Ovary (tissue), 9 donors: ENCODE results near the gene SPINK5. TPM values are rescaled to one million over a fixed set of nuclear protein-coding genes. Genes with fewer than 3 reads are reported as not detected.

Source experiments
- DNase-seq, 5 donors: peaks; one replicate each; pipeline ENCODE4 v3.0.0-alpha.2; 2019 to 2020
- H3K27ac ChIP-seq, 2 donors: fragments of 200-600 bp; one replicate each; pipeline versions ENCODE4 v1.5.1 to v1.8.0; 2019 to 2022
- H3K27me3 ChIP-seq: fragments of 200-600 bp; one replicate; pipeline ENCODE4 v1.8.0; 2022
- H3K36me3 ChIP-seq: fragments of 200-600 bp; sonication (generic); one replicate; pipeline ENCODE4 v1.5.1; 2019
- H3K4me1 ChIP-seq: one replicate; pipeline ENCODE4 v1.8.1; 2013; ENCODE audit warnings: mild to moderate bottlenecking, moderate library complexity; ENCODE audit not compliant: insufficient read depth
- H3K4me3 ChIP-seq: fragments of 200-600 bp; sonication (generic); one replicate; pipeline ENCODE4 v1.5.1; 2017
- H3K9me3 ChIP-seq, 2 donors: fragments of 200-600 bp in 1 of 2; sonication (generic) in 1 of 2; one replicate each; pipeline versions ENCODE4 v1.5.1 to v1.8.1; 2013 to 2019; ENCODE audit warnings: mild to moderate bottlenecking in 1 of 2, moderate library complexity in 1 of 2
- CTCF ChIP-seq, 3 donors: fragments of 450-650 bp in 2 of 3; fragments of 200-600 bp in 1 of 3; IDR thresholded peaks; one replicate each; pipeline versions ENCODE4 v1.5.1 to v1.8.0; 2016 to 2022; ENCODE audit warnings: antibody characterized with exemption in 3 of 3, mild to moderate bottlenecking in 1 of 3
- EP300 ChIP-seq: sonication (generic); formaldehyde crosslinking; IDR thresholded peaks from one replicate; pipeline ENCODE4 v1.6.1; 2017; ENCODE audit warnings: antibody characterized with exemption
- POLR2A ChIP-seq: fragments of 450-650 bp; IDR thresholded peaks from one replicate; pipeline ENCODE4 v1.6.1; 2017; ENCODE audit warnings: antibody characterized with exemption, mild to moderate bottlenecking, moderate library complexity
- WGBS, 3 donors: extraction: QIAGEN DNeasy Blood & Tissue Kit in 1 of 3; methylation state at CpG; one replicate each; pipeline versions ENCODE4 v1.1.5 to v1.1.7; 2013 to 2017; 5-methylcytosine and 5-hydroxymethylcytosine counted together
- intact Hi-C, 4 donors: fragments of 100-400 bp; cut with DNase I; formaldehyde crosslinking; loops; one replicate each; pipeline versions ENCODE4 v1.11.0 to v1.15.1; 2022 to 2023
- polyA plus RNA-seq, 2 donors: library from polyadenylated mRNA; stranded (reverse); fragments of 200-250 nt in 1 of 2; fragments of 350-450 nt in 1 of 2; fragmentation: Illumina TruSeq in 1 of 2; extraction: RNeasy Lipid Tissue Mini Kit (QIAGEN cat#74804) in 1 of 2; gene quantifications; one replicate each; pipeline ENCODE4 v1.2.3, GENCODE V29; 2013 to 2014
- total RNA-seq, 7 donors: library from RNA; depleted of rRNA in 2 of 7; stranded (reverse); fragments of >200 nt in 2 of 7; fragmentation: NEBNext Ultra II Directional in 3 of 7; extraction: Animal tissue kit (Norgen Biotek cat#: 25700) in 3 of 7; gene quantifications; one replicate each; pipeline versions ENCODE4 v1.1.0 to v1.2.4, GENCODE V29; 2016 to 2023
- donor health status: DM: no; HTN: no; CAD: no; lungs with moderate emphysema.
- donor health status: DM: no; HTN: no; CAD: no.
- donor health status: Bipolar disorder and iron deficiency.
- donor health status: DM: yes; HTN: yes; CAD: no.
- donor health status: DM: no; HTN: no; CAD: no.
- donor health status: DM: yes; HTN: yes; CAD: no.

The SPINK5 gene
- total and polyA plus RNA-seq, 9 donors, result 0.12 to 4.5 (median 0.55) TPM; not detected in 1

GRCh38 chr5:148094336-148094735 lies 30.6 kb downstream of the SPINK5 start:
- intact Hi-C loops, result no loop called here

GRCh38 chr5:148104226-148104625 lies 40.4 kb downstream of the SPINK5 start:
- Histone ChIP-seq H3K4me3 (no peak overlapping the region), H3K27me3 (no peaks in the 10 kb centered on the region), H3K9me3 (no peaks in the 10 kb centered on the region), H3K36me3 (no peaks in the 10 kb centered on the region), H3K27ac (no peak overlapping the region), H3K4me1 (no peaks in the 10 kb centered on the region)
- DNase-seq, result no peak
- TF ChIP-seq CTCF (IDR thresholded peaks at IDR 0.05) (no peak), POLR2A (no peak), EP300 (no peak)
- WGBS, 3 donors, result 68 to 78% (median 69%) methylated on average over 1 of the region's 1 CpG
- intact Hi-C loops, result no loop called here

More at GRCh38 chr5:148094336-148094735, 30.6 kb downstream of the SPINK5 start:
- no peaks in the 10 kb centered on the region for H3K9me3 ChIP-seq
- H3K4me1 ChIP-seq, result no peaks in the 10 kb centered on the region
- no peaks in the 10 kb centered on the region for H3K36me3 ChIP-seq
- H3K4me3 ChIP-seq, result no peak overlapping the region
- WGBS, 3 donors, result 70 to 87% (median 87%) methylated on average over 3 of the region's 3 CpGs
- no peaks in the 10 kb centered on the region for H3K27me3 ChIP-seq
- H3K27ac ChIP-seq, result no peak overlapping the region
- DNase-seq, result no peak
- TF ChIP-seq EP300 (no peak), POLR2A (no peak), CTCF (IDR thresholded peaks at IDR 0.05) (no peak)

- no peak for DNase-seq
- Histone ChIP-seq H3K4me3 (no peak overlapping the region), H3K36me3 (no peaks in the 10 kb centered on the region), H3K4me1 (no peaks in the 10 kb centered on the region), H3K9me3 (no peaks in the 10 kb centered on the region), H3K27ac (no peak overlapping the region), H3K27me3 (no peaks in the 10 kb centered on the region)
- no peak for TF ChIP-seq POLR2A
- TF ChIP-seq CTCF (IDR thresholded peaks at IDR 0.05), result no peak
- TF ChIP-seq EP300, result no peak
- 13 to 27% (median 21%) methylated on average over 3 of the region's 3 CpGs for WGBS, 3 donors
- intact Hi-C loops, result no loop called here
Observed at GRCh38 chr5:148107608-148108007, 43.8 kb downstream of the SPINK5 start.

GRCh38 chr5:148113243-148113642 lies 49.5 kb downstream of the SPINK5 start:
- intact Hi-C loops, result no loop called here

More at GRCh38 chr5:148113243-148113642, 49.5 kb downstream of the SPINK5 start:
- no peak overlapping the region for H3K27ac ChIP-seq
- no peaks in the 10 kb centered on the region for H3K9me3 ChIP-seq
- H3K36me3 ChIP-seq, result no peaks in the 10 kb centered on the region
- H3K4me3 ChIP-seq, result no peak overlapping the region
- no peak for TF ChIP-seq POLR2A
- TF ChIP-seq EP300, result no peak
- TF ChIP-seq CTCF (IDR thresholded peaks at IDR 0.05), result no peak
- H3K4me1 ChIP-seq, result no peaks in the 10 kb centered on the region
- H3K27me3 ChIP-seq, result no peaks in the 10 kb centered on the region
- DNase-seq, result no peak
